Neural crest cell (in vitro differentiated cells): ENCODE measurements around the gene PARVA. TPM values are rescaled to one million over a fixed set of nuclear protein-coding genes. Genes with fewer than 3 reads are reported as not detected.
A peak's percentile ranks its signal among the peaks of the same experiment; 100 is the strongest.

Experiments used
- DNase-seq: peaks from one replicate; pipeline ENCODE4 v3.0.0; 2021; ENCODE audit warnings: low read depth, mixed read lengths, low spot score
- H3K27ac Mint-ChIP-seq: one replicate; pipeline ENCODE4 v1.8.0; 2021; ENCODE audit warnings: mild to moderate bottlenecking, mixed read lengths; ENCODE audit not compliant: unreplicated experiment
- H3K27me3 Mint-ChIP-seq: 2 replicates; pipeline ENCODE4 v1.8.0; 2021; ENCODE audit warnings: low read depth, mild to moderate bottlenecking, mixed read lengths
- H3K36me3 Mint-ChIP-seq: 2 replicates; pipeline ENCODE4 v1.8.0; 2021; ENCODE audit warnings: low read depth, mild to moderate bottlenecking, mixed read lengths
- H3K4me1 Mint-ChIP-seq: 2 replicates; pipeline ENCODE4 v1.8.0; 2021; ENCODE audit warnings: mixed read lengths
- H3K4me3 Mint-ChIP-seq: one replicate; pipeline ENCODE4 v1.8.0; 2021; ENCODE audit warnings: mild to moderate bottlenecking, mixed read lengths
- H3K9me3 Mint-ChIP-seq: 2 replicates; pipeline ENCODE4 v1.8.0; 2021; ENCODE audit warnings: mixed read lengths
- CTCF ChIP-seq: fragments of 200-600 bp; sonication (generic); conservative IDR thresholded peaks from 2 replicates; pipeline ENCODE4 v1.5.0; 2021; ENCODE audit warnings: antibody characterized with exemption, mild to moderate bottlenecking
- total RNA-seq: library from RNA; stranded (reverse); gene quantifications from 2 replicates; pipeline ENCODE4 v1.2.1, GENCODE V29; 2021

The PARVA gene
- total RNA-seq, 1 donor from 2014 or later, result 36.2 TPM

GRCh38 chr11:12537778-12538401, 160.5 kb downstream of the PARVA start:
- Mint-ChIP-seq H3K27ac (no peak overlapping the region), H3K4me1 (no peaks in the 10 kb centered on the region), H3K36me3 (no peaks in the 10 kb centered on the region), H3K9me3 (no peaks in the 10 kb centered on the region), H3K27me3 (no peaks in the 10 kb centered on the region), H3K4me3 (no peak overlapping the region)
- no peak for DNase-seq
- TF ChIP-seq CTCF, result no peak

- DNase-seq, result no peak
- TF ChIP-seq CTCF, result no peak
- Mint-ChIP-seq H3K36me3 (no peaks in the 10 kb centered on the region), H3K4me1 (no peaks in the 10 kb centered on the region), H3K27me3 (no peaks in the 10 kb centered on the region), H3K4me3 (no peak overlapping the region), H3K27ac (no peak overlapping the region), H3K9me3 (no peaks in the 10 kb centered on the region)
Observed at GRCh38 chr11:12538889-12539421, 161.6 kb downstream of the PARVA start.

- no peak for DNase-seq
- Mint-ChIP-seq H3K9me3 (no peaks in the 10 kb centered on the region), H3K4me3 (no peak overlapping the region), H3K4me1 (no peaks in the 10 kb centered on the region), H3K27me3 (no peaks in the 10 kb centered on the region), H3K36me3 (no peaks in the 10 kb centered on the region), H3K27ac (no peak overlapping the region)
- no peak for TF ChIP-seq CTCF
Observed at GRCh38 chr11:12539572-12539971, 162.2 kb downstream of the PARVA start.

- no peak for DNase-seq
- Mint-ChIP-seq H3K27ac (peak overlapping the region; percentile 55), H3K9me3 (no peaks in the 10 kb centered on the region), H3K27me3 (no peaks in the 10 kb centered on the region), H3K36me3 (no peaks in the 10 kb centered on the region), H3K4me3 (no peak overlapping the region), H3K4me1 (no peaks in the 10 kb centered on the region)
- no peak for TF ChIP-seq CTCF
Observed at GRCh38 chr11:12540075-12540680, 162.8 kb downstream of the PARVA start.

GRCh38 chr11:12540913-12541582, 163.7 kb downstream of the PARVA start:
- DNase-seq, result no peak
- Mint-ChIP-seq H3K4me3 (no peak overlapping the region), H3K36me3 (no peaks in the 10 kb centered on the region), H3K9me3 (no peaks in the 10 kb centered on the region), H3K27me3 (no peaks in the 10 kb centered on the region), H3K27ac (no peak overlapping the region), H3K4me1 (no peaks in the 10 kb centered on the region)
- TF ChIP-seq CTCF, result no peak
